ENCODE measurements around the gene SLC4A1.

SLC4A1 gene

GRCh38 chr17:44203731-44204440, 64.0 kb downstream of the SLC4A1 start:
- peak; percentile 75 for DNase-seq

DNA sequence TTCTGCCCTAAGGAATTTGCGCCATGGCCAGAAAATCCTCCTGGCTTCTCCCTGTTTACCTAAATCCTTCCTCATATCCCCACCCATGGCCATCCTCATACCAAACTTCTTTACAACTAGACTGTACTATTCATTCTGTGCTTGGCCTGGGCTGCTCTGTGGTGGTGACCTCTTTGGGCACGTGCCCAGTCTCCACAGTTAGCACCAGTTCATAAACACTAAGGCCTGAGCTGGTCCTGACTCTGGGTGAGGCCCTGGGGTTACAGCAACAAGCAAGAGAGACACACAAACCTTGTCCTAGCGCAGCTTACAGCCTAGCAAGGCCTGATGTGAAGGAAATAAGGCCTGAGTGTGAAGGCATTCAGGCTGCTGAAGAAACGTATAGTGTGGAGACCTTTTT, 65.2 kb downstream of the SLC4A1 start:
- no peak for DNase-seq

DNA sequence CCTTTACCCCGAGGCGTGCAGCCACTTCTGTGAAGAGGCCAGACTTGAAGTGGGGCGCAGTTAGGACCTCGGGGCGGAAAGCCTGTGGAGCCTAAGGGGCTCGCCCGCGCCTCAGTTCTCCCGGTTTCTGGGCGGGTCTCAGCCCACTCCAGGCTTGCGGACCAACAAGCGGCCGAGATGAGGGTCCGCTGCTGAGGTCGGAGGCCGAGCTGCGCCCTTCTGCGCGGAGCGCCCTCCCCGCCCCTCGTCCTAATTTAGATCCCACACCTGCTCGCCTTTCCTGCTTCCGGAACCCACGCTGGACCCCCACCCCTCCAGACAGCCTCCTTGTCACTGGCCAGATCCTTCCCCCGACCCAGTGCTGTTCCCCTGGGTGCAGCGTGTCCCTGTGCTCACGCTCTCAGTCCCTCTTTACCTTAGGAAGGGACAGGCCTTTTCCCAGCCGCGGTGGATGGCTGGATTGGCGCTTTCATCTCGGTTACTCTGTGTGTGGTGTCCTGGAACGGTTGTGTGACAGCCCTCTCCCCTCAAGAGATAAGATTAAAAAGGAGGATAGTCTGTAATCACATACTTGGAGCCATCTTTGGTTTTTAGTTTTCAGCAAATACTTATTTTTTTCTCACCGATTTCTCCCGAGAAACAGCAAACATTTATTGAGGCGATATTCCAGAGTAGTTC, 67.3 kb downstream of the SLC4A1 start:
- no peak for DNase-seq

GRCh38 chr17:44199553-44200477, 68.1 kb downstream of the SLC4A1 start, which contains the start of gene ATXN7L3:
Gene ATXN7L3 (minus strand): TSS chr17:44199884. CDS start chr17:44198070, 1,814 bp downstream.
- peak; percentile 99 for DNase-seq

GRCh38 chr17:44198721-44199552, 69.0 kb downstream of the SLC4A1 start:
- DNase-seq, result peak; percentile 83
